ENCODE measurements around the gene H2AZ1.

- no peak for TF ChIP-seq EZH2 (IDR thresholded peaks at IDR 0.05)
- TF ChIP-seq POLR2AphosphoS5 (IDR thresholded peaks at IDR 0.05; ENCODE audit: borderline replicate concordance, low read depth, low read length), result no peak
Measured at GRCh38 chr4:99943904-99944437, 6.1 kb downstream of the H2AZ1 start.

All from SK-N-MC (cell line).